ENCODE results near the gene NGRN.
"Not testable (repeated sequence)": the region's sequence is repeated elsewhere in the genome, so short reads cannot be mapped to it uniquely, and the experiment has no call there.

Gene NGRN

GRCh38 chr15:90243943-90244639 is 21.4 kb upstream of the NGRN start:
- Histone ChIP-seq H3K9me3 (no peaks in the 10 kb centered on the region), H3K36me3 (no peaks in the 10 kb centered on the region), H3K4me1 (no peaks in the 10 kb centered on the region), H3K27me3 (no peaks in the 10 kb centered on the region), H3K4me3 (ENCODE audit: low read depth, low read length) (no peak overlapping the region)
- no peak for TF ChIP-seq CTCF (IDR thresholded peaks at IDR 0.05; ENCODE audit: low read depth, low read length)
- DNase-seq, result no peak

- TF ChIP-seq CTCF (IDR thresholded peaks at IDR 0.05; ENCODE audit: low read depth, low read length), result no peak
- no peaks in the 10 kb centered on the region for H3K9me3 ChIP-seq
- H3K36me3 ChIP-seq, result no peaks in the 10 kb centered on the region
- no peaks in the 10 kb centered on the region for H3K4me1 ChIP-seq
- H3K27me3 ChIP-seq, result no peaks in the 10 kb centered on the region
- H3K4me3 ChIP-seq (ENCODE audit: low read depth, low read length), result peak overlapping the region; percentile 72
- no peak for DNase-seq
Measured at GRCh38 chr15:90248789-90249202, 16.7 kb upstream of the NGRN start.

GRCh38 chr15:90249203-90249863 is 16.1 kb upstream of the NGRN start, which contains the start of gene TTLL13:
TSS of gene TTLL13 (plus strand) at chr15:90249556. CDS start at chr15:90250631, 1,075 bp downstream.
- TF ChIP-seq CTCF (IDR thresholded peaks at IDR 0.05; ENCODE audit: low read depth, low read length), result no peak
- no peaks in the 10 kb centered on the region for H3K36me3 ChIP-seq
- no peaks in the 10 kb centered on the region for H3K27me3 ChIP-seq
- peak within 1 kb of the TSS; percentile 72 for H3K4me3 ChIP-seq (ENCODE audit: low read depth, low read length)
- peak; percentile 100 for DNase-seq
- H3K4me1 ChIP-seq, result no peaks in the 10 kb centered on the region
- H3K9me3 ChIP-seq, result no peaks in the 10 kb centered on the region

- H3K4me1 ChIP-seq, result no peaks in the 10 kb centered on the region
- no peak for DNase-seq
- no peak overlapping the region for H3K4me3 ChIP-seq (ENCODE audit: low read depth, low read length)
- no peaks in the 10 kb centered on the region for H3K9me3 ChIP-seq
- no peaks in the 10 kb centered on the region for H3K36me3 ChIP-seq
- no peaks in the 10 kb centered on the region for H3K27me3 ChIP-seq
- no peak for TF ChIP-seq CTCF (IDR thresholded peaks at IDR 0.05; ENCODE audit: low read depth, low read length)
Measured at GRCh38 chr15:90257776-90258175, 7.7 kb upstream of the NGRN start.

- no peak for DNase-seq
- no peaks in the 10 kb centered on the region for H3K27me3 ChIP-seq
- no peak for TF ChIP-seq CTCF (IDR thresholded peaks at IDR 0.05; ENCODE audit: low read depth, low read length)
- H3K4me3 ChIP-seq (ENCODE audit: low read depth, low read length), result no peak overlapping the region
- H3K9me3 ChIP-seq, result no peaks in the 10 kb centered on the region
- no peaks in the 10 kb centered on the region; the same call in 1 of the 2 replicates for H3K4me1 ChIP-seq
- no peaks in the 10 kb centered on the region for H3K36me3 ChIP-seq
Measured at GRCh38 chr15:90259524-90259923, 5.9 kb upstream of the NGRN start.

GRCh38 chr15:90260731-90261130 is 4.7 kb upstream of the NGRN start:
- DNase-seq; H3K27me3 ChIP-seq; H3K4me1 ChIP-seq; H3K36me3 ChIP-seq; H3K4me3 ChIP-seq (ENCODE audit: low read depth, low read length); H3K9me3 ChIP-seq: not testable (repeated sequence)
